Trophoblast cell (in vitro differentiated cells and primary cell): ENCODE results near the gene RPL23.

Source experiments
- DNase-seq, 2 donors: peaks; one replicate each; pipeline ENCODE4 v3.0.0-alpha.2; 2016
- H2AFZ ChIP-seq: 2 replicates; pipeline ENCODE4 v1.6.1; 2013; ENCODE audit warnings: low read length, moderate library complexity, mild to moderate bottlenecking; ENCODE audit not compliant: insufficient read depth, poor library complexity
- H2AK5ac ChIP-seq: 2 replicates; pipeline ENCODE4 v1.6.1; 2013; ENCODE audit warnings: mild to moderate bottlenecking, low read length
- H2BK120ac ChIP-seq: 2 replicates; pipeline ENCODE4 v1.6.1; 2013; ENCODE audit warnings: low read length, mild to moderate bottlenecking, moderate library complexity; ENCODE audit not compliant: insufficient read depth, poor library complexity
- H2BK12ac ChIP-seq: 2 replicates; pipeline ENCODE4 v1.6.1; 2013; ENCODE audit warnings: mild to moderate bottlenecking, low read length, moderate library complexity
- H2BK5ac ChIP-seq: 2 replicates; pipeline ENCODE4 v1.6.1; 2013; ENCODE audit warnings: low read length, low read depth, moderate library complexity, mild to moderate bottlenecking; ENCODE audit not compliant: poor library complexity
- H3K14ac ChIP-seq: 2 replicates; pipeline ENCODE4 v1.6.1; 2013; ENCODE audit warnings: mild to moderate bottlenecking, low read length
- H3K18ac ChIP-seq: 2 replicates; pipeline ENCODE4 v1.6.1; 2013; ENCODE audit warnings: mild to moderate bottlenecking, low read length
- H3K23ac ChIP-seq: 2 replicates; pipeline ENCODE4 v1.6.1; 2013; ENCODE audit warnings: low read length
- H3K27ac ChIP-seq: 2 replicates; pipeline ENCODE4 v1.5.1; 2013; ENCODE audit warnings: low read depth, mild to moderate bottlenecking, inconsistent platforms, low read length, moderate library complexity
- H3K27me3 ChIP-seq: 2 replicates; pipeline ENCODE4 v1.6.1; 2013; ENCODE audit warnings: inconsistent platforms, mild to moderate bottlenecking, low read length, moderate library complexity; ENCODE audit not compliant: insufficient read depth
- H3K36me3 ChIP-seq, 2 experiments: 1 replicate in 1 of 2; 2 replicates in 1 of 2; pipeline ENCODE4 v1.6.1; 2013; ENCODE audit warnings: low read length in 2 of 2, mild to moderate bottlenecking in 2 of 2, moderate library complexity in 1 of 2; ENCODE audit not compliant: insufficient read depth in 2 of 2, control insufficient read depth in 1 of 2
- H3K4ac ChIP-seq: 2 replicates; pipeline ENCODE4 v1.6.1; 2013; ENCODE audit warnings: low read depth, mild to moderate bottlenecking, low read length, moderate library complexity
- H3K4me1 ChIP-seq, 2 experiments: 1 replicate in 1 of 2; 2 replicates in 1 of 2; pipeline ENCODE4 v1.6.1; 2013; ENCODE audit warnings: low read length in 2 of 2, mild to moderate bottlenecking in 2 of 2, moderate library complexity in 1 of 2; ENCODE audit not compliant: insufficient read depth in 2 of 2, control insufficient read depth in 1 of 2
- H3K4me2 ChIP-seq: 2 replicates; pipeline ENCODE4 v1.6.1; 2013; ENCODE audit warnings: inconsistent platforms, mild to moderate bottlenecking, low read length, moderate library complexity
- H3K4me3 ChIP-seq: 2 replicates; pipeline ENCODE4 v1.5.1; 2013; ENCODE audit warnings: mild to moderate bottlenecking, low read depth, low read length, inconsistent platforms
- H3K79me1 ChIP-seq: one replicate; pipeline ENCODE4 v1.6.1; 2013; ENCODE audit warnings: low read length
- H3K79me2 ChIP-seq: 2 replicates; pipeline ENCODE4 v1.6.1; 2013; ENCODE audit warnings: low read length, mild to moderate bottlenecking; ENCODE audit not compliant: control insufficient read depth, insufficient read depth, poor library complexity
- H3K9ac ChIP-seq: 2 replicates; pipeline ENCODE4 v1.6.1; 2013; ENCODE audit warnings: mild to moderate bottlenecking, low read length
- H3K9me3 ChIP-seq: 2 replicates; pipeline ENCODE4 v1.6.1; 2013; ENCODE audit warnings: low read depth, mild to moderate bottlenecking, control low read depth, inconsistent platforms, low read length; ENCODE audit not compliant: insufficient read depth
- H4K12ac ChIP-seq: 2 replicates; pipeline ENCODE4 v1.6.1; 2013; ENCODE audit warnings: low read depth, mild to moderate bottlenecking, low read length, moderate library complexity
- H4K8ac ChIP-seq: 2 replicates; pipeline ENCODE4 v1.6.1; 2013; ENCODE audit warnings: low read depth, mild to moderate bottlenecking, low read length, moderate library complexity
- H4K91ac ChIP-seq: one replicate; pipeline ENCODE4 v1.6.1; 2013; ENCODE audit warnings: low read depth, mild to moderate bottlenecking, low read length, moderate library complexity
- WGBS: extraction: QIAGEN DNeasy Blood & Tissue Kit; methylation state at CpG from one replicate; pipeline ENCODE4 v1.1.7; 2013; ENCODE audit warnings: missing lambda C conversion rate; ENCODE audit not compliant: insufficient read length, insufficient coverage; ENCODE audit errors: extremely low coverage; 5-methylcytosine and 5-hydroxymethylcytosine counted together

The RPL23 gene

DNA sequence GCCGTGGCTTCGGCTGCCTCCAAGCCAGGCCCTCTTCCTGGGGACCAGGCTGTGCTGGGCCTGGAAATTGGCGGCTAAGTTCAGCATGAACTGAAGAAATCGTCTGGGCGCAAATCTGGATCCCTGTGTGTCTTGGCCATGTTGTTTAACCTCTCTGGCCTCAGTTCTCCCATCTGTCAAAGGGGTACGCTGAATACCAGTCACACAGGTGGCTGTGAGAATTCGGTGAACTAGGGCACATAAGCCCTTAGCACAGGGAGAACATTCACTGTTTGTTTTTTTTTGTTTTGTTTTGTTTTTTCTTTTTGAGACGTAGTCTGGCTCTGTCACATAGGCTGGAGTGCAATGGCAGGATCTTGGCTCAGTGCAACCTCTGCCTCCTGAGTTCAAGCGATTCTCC lies 35.3 kb upstream of the RPL23 start:
- H3K36me3 ChIP-seq: peaks cover 75 to 80% of the 10 kb centered on the region in 2 experiments
- H2AK5ac ChIP-seq: no peak overlapping the region
- no peak overlapping the region for H4K91ac ChIP-seq
- peak overlapping the region; percentile 30 for H3K4ac ChIP-seq
- H4K12ac ChIP-seq: no peak overlapping the region
- H3K14ac ChIP-seq: no peak overlapping the region
- H3K27me3 ChIP-seq: no peaks in the 10 kb centered on the region
- peaks cover 10% of the 10 kb centered on the region for H3K79me2 ChIP-seq
- no peak overlapping the region for H3K4me3 ChIP-seq
- no peak overlapping the region for H3K27ac ChIP-seq
- peaks cover 8 to 10% of the 10 kb centered on the region in 2 experiments for H3K4me1 ChIP-seq
- no peak overlapping the region for H2BK12ac ChIP-seq
- H4K8ac ChIP-seq: no peak overlapping the region
- no peaks in the 10 kb centered on the region for H3K79me1 ChIP-seq
- H2BK5ac ChIP-seq: no peak overlapping the region
- H3K9me3 ChIP-seq: peaks cover 3% of the 10 kb centered on the region
- WGBS: no CpG with 5 or more reads among the region's 9 CpGs
- H2BK120ac ChIP-seq: no peak overlapping the region
- H3K9ac ChIP-seq: no peak overlapping the region
- H2AFZ ChIP-seq: no peak overlapping the region
- no peak overlapping the region for H3K18ac ChIP-seq
- H3K23ac ChIP-seq: no peak overlapping the region
- no peak for DNase-seq
- no peak overlapping the region for H3K4me2 ChIP-seq

DNA sequence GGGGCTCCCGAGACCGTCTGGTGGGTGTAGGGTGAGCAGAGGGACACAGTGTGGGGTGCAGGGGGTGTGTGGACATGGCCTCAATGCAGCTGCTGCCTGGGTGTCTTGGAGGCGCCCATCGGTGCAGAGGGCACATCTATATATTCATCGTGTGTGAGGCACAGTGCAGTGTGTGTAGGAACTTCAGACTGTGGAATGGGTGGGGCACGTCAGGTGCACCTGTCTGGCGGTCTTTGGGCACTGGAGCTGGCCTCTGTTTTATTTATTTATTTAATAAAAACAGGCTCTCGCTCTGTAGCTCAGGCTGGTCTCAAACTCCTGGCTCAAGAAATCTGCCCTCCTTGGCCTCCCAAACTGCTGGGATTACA lies 33.1 kb upstream of the RPL23 start:
- Histone ChIP-seq H3K9me3 (peaks cover 5% of the 10 kb centered on the region), H2AFZ (no peak overlapping the region), H3K4me3 (no peak overlapping the region), H2BK120ac (no peak overlapping the region), H4K91ac (no peak overlapping the region), H2BK5ac (no peak overlapping the region), H2AK5ac (no peak overlapping the region), H3K27me3 (no peaks in the 10 kb centered on the region), H3K4me1 (peaks cover 22 to 23% of the 10 kb centered on the region in 2 experiments), H3K27ac (no peak overlapping the region), H3K4me2 (no peak overlapping the region), H3K14ac (no peak overlapping the region), H3K79me1 (no peaks in the 10 kb centered on the region), H3K4ac (peak overlapping the region; percentile 30), H2BK12ac (no peak overlapping the region), H3K79me2 (peaks cover 16% of the 10 kb centered on the region), H4K12ac (no peak overlapping the region), H3K9ac (no peak overlapping the region), H3K23ac (no peak overlapping the region), H3K18ac (no peak overlapping the region), H4K8ac (no peak overlapping the region), H3K36me3 (peaks cover 64% of the 10 kb centered on the region in 2 experiments)
- WGBS: no CpG with 5 or more reads among the region's 8 CpGs
- DNase-seq: no peak

DNA sequence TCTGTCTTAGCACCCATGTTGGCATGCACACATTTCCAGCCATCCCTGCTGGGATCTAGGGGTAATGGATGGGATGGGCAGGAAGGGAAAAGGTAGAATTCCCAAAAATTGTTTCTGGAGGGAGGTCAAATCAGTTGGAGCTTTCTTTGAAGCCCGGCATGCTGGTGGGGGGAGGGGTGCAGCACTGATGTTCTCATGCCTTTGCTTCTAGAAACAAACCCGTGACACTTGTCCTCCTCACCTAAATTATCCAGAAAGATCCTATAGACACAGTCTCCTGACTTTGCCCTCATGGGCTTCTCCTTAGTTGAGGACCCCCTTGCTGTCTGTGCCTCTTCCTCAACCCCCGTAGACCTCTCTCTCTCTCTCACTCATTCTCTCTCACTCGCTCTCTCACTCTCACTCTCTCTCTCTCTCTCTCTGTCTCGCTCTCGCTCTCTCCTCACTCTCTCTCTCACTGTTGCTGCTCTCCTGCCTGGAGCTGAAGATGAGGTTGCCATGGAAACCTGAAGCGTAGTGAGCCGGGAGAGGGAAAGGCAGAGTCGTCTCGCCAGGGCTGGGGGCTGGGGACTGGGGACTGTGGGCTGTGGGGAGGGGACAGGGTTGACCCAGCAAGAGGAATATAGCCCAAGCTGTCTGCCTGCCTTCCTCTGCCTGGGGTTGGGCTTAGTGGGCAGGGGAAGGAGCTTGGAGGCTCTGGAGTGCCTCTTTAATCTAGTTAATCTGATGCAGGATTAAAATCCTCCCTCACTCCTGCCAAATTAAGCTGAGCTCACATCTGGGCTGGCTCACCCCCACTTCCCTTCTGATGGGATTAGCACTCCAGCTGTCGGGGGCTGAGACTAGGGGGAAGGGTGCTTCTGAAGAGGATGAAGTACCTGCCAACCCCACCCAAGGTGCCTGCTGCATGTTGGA lies 32.5 kb upstream of the RPL23 start:
- Histone ChIP-seq H3K18ac (peak overlapping the region; percentile 59), H4K8ac (no peak overlapping the region), H3K79me2 (peaks cover 22% of the 10 kb centered on the region), H2AK5ac (no peak overlapping the region), H3K27ac (no peak overlapping the region), H3K9me3 (peaks cover 3% of the 10 kb centered on the region), H3K36me3 (peaks cover 61 to 64% of the 10 kb centered on the region in 2 experiments), H2BK12ac (no peak overlapping the region), H3K4ac (peak overlapping the region; percentile 30), H3K14ac (no peak overlapping the region), H4K91ac (no peak overlapping the region), H2BK120ac (no peak overlapping the region), H3K27me3 (no peaks in the 10 kb centered on the region), H3K9ac (no peak overlapping the region), H3K79me1 (no peaks in the 10 kb centered on the region), H3K4me2 (no peak overlapping the region), H2AFZ (no peak overlapping the region), H2BK5ac (no peak overlapping the region), H4K12ac (no peak overlapping the region), H3K23ac (no peak overlapping the region), H3K4me1 (peaks cover 26 to 27% of the 10 kb centered on the region in 2 experiments), H3K4me3 (no peak overlapping the region)
- 100% methylated on average over 4 of the region's 11 CpGs for WGBS
- DNase-seq: no peak

DNA sequence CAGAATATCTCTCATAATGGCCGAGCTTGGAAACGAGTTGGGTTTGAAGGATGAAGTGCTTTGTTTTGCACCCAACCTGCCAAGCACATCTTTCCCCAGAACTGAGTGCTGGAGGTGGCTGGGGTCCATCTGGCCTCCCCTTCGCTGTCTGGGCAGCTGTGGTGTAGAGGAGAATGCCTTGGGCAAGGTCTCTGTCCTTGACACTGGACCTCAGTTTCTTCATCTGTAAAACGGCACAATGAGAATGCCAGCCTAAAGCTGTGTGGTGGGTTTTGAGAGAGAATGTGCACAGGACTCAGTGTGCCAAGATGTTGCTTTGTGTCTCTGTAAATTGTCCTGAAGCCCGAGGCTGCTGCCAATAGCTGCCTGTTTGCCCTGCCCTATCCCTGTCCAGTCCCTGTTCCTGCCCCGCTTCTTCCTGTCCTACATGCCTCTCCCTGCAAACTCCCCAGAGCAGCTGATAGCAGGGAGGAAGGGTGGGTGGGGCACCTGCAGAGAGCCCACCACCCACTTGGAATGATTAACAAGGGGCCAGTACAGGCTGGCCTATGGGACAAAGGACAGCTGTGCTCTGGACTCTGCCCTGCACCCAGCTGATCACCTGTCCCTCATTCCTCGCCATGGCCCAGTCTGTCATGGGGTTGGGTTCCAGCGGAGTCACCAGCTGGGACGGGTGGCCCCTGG lies 31.7 kb upstream of the RPL23 start:
- Histone ChIP-seq H3K14ac (no peak overlapping the region), H3K9me3 (peaks cover 3% of the 10 kb centered on the region), H4K91ac (no peak overlapping the region), H4K12ac (no peak overlapping the region), H3K27me3 (no peaks in the 10 kb centered on the region), H4K8ac (no peak overlapping the region), H3K18ac (peak overlapping the region; percentile 59), H3K9ac (no peak overlapping the region), H3K36me3 (peaks cover 58 to 59% of the 10 kb centered on the region in 2 experiments), H3K79me2 (peaks cover 26% of the 10 kb centered on the region), H3K4ac (peak overlapping the region; percentile 23), H3K4me3 (no peak overlapping the region), H3K23ac (no peak overlapping the region), H2BK120ac (no peak overlapping the region), H3K79me1 (peaks cover 7% of the 10 kb centered on the region), H2BK12ac (no peak overlapping the region), H2AFZ (no peak overlapping the region), H2AK5ac (no peak overlapping the region), H3K27ac (no peak overlapping the region), H3K4me1 (peaks cover 32 to 34% of the 10 kb centered on the region in 2 experiments), H3K4me2 (no peak overlapping the region), H2BK5ac (no peak overlapping the region)
- DNase-seq: no peak
- no CpG with 5 or more reads among the region's 9 CpGs for WGBS
